Loucy (cell line): Measurements from ENCODE around the gene SRRM5.

Source experiments
- EZH2phosphoT487 ChIP-seq: fragments of 200-600 bp; IDR thresholded peaks from 2 replicates; pipeline ENCODE4 v1.6.1; 2018; ENCODE audit warnings: antibody characterized with exemption, mild to moderate bottlenecking, moderate library complexity, borderline replicate concordance
- TF ChIP-seq, protein P1 (sequence below): fragments of 200-600 bp; sonication (generic); conservative IDR thresholded peaks from 2 replicates; pipeline ENCODE4 v1.5.1; 2014; ENCODE audit warnings: mild to moderate bottlenecking, antibody characterized with exemption, low read length

DNA sequence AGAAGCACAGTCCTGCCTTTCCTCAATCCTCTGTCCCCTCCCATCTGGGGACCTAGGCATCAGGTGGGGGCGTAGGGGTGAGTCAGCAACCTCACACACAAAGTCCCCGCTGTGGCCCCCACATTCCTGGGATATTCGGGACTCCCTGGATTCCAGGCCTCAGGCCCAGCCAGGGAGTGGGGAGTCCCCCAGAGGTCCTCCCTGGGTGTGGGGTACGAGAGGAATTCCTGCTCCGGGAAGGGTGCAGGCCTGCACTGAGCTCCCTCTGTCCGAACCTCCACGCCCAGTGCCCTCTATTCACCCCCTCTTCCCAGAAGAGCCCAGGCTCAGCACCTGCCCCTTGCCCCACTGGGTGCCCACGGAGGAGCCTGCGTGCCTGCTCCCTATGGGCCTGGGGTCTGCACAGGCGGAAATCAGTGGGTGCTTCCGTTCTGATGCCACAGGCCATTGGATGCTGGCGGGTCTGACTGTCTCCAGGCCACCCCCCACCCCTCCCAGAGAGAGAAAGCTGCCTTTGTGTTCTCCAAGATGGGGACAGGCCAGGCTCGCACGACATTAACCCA is 24.3 kb downstream of the SRRM5 start:
- TF ChIP-seq EZH2phosphoT487 = no peak
- TF ChIP-seq, protein P1, sequence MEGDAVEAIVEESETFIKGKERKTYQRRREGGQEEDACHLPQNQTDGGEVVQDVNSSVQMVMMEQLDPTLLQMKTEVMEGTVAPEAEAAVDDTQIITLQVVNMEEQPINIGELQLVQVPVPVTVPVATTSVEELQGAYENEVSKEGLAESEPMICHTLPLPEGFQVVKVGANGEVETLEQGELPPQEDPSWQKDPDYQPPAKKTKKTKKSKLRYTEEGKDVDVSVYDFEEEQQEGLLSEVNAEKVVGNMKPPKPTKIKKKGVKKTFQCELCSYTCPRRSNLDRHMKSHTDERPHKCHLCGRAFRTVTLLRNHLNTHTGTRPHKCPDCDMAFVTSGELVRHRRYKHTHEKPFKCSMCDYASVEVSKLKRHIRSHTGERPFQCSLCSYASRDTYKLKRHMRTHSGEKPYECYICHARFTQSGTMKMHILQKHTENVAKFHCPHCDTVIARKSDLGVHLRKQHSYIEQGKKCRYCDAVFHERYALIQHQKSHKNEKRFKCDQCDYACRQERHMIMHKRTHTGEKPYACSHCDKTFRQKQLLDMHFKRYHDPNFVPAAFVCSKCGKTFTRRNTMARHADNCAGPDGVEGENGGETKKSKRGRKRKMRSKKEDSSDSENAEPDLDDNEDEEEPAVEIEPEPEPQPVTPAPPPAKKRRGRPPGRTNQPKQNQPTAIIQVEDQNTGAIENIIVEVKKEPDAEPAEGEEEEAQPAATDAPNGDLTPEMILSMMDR = no peak
